Kidney glomerular epithelial cell (primary cell): ENCODE data around the gene NCOA3.

Experiments
- DNase-seq: peaks from one replicate; lab custom pipeline; 2025; lab: John Stamatoyannopoulos, UW

The NCOA3 gene

DNA sequence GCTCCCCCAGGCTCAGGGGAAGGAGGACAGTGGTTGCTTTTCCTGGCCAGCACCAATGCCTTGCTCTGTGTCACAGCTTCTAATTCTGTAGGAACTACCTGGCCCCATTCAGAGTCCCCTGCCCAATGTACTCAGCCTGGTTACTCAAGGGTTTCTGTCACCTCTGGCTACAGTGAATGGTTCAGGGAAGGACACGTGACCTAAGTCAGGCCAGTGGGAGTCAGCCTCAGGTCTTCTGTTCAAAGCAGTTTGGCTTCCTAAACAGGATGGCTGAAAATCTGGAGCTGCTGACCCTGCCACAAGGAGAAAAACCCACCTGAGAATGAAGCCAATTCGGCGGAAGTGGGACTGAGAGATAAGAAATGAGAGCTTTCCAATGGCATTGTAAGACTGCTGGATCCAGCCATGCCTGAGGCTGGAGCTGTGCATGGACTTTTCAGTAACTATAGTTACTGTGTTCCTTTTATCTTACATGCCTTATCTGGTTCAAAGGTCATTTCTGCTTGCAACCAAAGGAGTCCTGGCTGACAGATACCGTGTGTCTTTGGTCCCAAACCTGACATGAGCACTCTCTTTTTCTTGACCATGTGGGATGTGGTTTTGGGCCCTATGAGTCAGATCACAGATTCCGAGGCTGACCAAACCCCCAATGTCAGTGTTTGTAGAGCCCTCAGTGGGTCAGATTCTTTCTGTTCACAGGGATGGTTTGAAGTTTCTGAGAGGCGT is 179.3 kb downstream of the NCOA3 start:
- no peak for DNase-seq

DNA sequence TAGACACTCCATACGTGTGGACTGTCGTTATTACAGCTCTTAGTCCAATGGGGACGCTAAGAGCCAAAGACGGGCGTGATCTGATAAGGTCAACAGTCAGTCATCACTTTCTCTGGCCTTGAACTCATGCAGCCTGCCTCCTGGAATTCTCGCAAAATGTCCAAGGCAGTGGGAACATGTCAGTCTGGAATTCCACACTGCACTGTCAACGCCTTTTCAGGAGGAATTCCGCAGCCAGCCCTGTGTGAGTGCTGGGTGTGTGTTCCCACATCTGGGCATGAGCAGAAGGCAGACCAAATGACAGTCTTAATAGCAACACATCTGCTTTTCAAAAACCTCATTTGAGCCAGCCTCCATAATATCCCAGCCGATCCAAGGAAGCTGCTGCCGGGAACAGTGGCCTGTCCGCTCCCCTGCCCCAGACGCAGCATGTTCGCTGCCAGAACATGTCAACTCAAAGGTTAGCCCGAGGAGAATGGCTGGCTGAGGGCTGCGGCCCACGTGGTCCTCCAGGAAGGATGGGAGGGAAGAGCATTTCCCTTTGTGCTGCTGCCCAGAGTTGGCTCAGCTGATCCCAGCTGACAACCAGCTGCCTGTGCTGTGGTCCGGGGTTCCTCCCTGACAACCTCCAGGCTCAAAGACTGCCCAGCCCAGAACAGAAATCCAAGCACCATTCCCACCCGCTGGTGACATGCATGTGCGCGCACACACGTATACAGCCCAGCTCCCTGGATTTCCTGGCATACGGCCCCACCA is 180.5 kb downstream of the NCOA3 start:
- no peak for DNase-seq

DNA sequence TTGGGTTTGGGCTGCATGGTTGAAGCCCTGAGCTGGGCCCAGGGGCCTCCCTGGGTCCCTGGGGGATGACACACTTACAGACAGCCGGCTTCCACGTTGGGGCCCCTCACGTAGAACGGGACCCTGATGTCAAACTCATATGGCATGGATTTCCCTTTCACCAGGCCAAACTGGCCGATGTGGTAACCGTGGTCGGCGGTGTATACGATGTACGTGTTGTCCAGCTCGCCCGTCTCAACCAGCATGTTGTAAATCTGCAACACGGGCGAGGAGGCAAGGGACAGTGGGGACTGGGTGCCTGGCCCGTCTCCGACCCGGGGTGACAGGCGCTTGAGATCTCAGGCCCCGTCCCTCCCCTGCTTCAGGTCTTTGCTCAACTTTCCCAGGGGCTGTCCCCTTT is 181.2 kb downstream of the NCOA3 start:
- no peak for DNase-seq

DNA sequence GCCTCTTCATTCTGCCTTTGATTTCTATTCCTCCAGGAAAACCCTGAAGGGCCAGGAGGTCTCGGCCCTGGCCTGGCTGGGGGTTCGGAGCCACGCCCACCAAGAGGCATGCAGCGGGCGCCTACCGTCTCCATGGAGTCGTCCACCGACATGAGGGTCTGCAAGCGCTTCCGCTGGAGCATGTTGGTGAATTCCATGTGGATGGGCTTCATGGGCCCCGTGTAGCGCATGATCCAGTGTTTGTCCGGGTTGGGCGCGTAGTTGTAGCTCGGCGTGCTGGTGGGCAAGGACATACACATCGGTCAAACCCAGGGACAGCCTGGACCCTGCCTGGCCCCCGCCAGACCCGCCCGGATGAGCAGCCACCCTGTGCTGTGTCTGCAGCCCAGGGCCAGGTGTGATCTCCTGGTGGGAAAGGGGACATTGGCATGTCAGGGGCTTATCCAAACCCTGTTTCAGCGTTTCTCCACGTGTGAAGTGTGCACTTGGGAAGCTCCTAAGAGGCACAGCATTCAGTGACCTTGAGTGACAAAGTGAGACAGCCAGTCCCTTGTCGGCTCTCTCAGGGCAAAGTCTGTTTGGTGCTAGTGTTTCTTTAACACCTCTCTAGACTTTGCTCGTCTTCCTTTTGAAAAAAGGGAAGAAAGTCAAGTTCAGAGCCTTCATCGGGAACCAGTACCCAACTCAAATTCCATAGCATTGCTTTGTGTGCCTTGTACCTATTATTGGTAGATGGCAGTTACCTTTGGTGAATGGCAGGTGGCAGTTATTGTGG is 182.8 kb downstream of the NCOA3 start:
- no peak for DNase-seq

DNA sequence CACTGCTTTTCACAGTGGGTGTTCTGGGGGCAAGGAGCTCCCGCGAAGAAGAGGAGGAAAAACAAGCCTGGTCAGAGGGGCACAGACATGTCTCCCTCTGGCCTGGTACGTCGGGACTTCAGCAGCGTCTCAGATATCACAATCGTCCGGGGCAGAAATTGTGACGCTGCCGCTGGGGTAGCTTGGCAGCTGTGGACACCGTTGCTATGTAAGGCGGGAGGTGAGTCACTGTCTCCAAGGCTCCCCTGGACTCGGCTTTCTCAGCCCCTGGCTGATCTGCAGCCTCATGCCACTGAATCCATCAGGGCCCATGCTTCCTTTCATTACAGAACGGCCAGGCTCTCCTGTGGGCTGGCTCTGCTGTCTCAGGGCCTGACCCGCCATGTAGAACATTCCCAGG is 184.9 kb downstream of the NCOA3 start:
- DNase-seq: no peak

DNA sequence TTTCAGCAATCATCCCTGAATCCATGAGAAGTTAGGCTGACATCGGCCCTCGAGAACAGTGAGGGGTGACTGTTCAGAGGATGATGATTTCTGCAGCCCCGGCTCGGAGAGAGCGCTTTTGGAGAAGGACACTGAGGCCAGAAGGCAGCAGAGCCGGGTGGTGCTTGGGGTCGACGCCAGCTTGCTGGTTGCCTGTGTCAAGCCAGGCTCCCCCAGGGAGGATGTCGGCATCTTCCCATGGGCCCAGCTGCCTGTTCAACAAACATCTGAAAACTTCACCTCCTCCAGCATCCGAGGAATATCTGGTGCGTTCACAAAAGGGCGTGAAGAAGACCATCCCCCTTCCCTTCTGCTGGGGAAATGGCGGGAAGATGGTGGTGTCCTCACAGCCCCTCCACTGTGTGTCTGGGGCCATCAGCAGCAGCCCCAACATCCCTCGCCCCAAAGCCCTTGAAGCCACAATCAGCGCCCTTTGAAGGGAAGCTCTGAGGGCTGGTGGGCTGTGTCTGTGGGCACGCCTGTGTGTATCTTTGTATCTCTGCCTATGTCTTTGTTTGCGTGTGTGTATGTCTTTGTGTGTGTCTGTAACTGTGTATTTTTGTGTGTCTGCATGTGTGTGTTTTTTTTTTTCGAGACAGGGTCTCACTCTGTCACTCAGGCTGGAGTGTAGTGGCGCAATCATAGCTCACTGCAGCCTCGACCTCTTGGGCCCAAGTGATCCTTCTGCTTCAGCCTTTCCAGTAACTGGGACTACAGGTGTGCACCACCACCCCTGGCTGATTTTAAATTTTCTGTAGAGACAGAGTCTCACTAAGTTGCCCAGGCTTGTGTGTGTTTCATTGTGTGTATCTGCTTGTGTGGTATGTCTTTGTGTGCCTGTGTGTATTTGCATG is 185.7 kb downstream of the NCOA3 start:
- no peak for DNase-seq

DNA sequence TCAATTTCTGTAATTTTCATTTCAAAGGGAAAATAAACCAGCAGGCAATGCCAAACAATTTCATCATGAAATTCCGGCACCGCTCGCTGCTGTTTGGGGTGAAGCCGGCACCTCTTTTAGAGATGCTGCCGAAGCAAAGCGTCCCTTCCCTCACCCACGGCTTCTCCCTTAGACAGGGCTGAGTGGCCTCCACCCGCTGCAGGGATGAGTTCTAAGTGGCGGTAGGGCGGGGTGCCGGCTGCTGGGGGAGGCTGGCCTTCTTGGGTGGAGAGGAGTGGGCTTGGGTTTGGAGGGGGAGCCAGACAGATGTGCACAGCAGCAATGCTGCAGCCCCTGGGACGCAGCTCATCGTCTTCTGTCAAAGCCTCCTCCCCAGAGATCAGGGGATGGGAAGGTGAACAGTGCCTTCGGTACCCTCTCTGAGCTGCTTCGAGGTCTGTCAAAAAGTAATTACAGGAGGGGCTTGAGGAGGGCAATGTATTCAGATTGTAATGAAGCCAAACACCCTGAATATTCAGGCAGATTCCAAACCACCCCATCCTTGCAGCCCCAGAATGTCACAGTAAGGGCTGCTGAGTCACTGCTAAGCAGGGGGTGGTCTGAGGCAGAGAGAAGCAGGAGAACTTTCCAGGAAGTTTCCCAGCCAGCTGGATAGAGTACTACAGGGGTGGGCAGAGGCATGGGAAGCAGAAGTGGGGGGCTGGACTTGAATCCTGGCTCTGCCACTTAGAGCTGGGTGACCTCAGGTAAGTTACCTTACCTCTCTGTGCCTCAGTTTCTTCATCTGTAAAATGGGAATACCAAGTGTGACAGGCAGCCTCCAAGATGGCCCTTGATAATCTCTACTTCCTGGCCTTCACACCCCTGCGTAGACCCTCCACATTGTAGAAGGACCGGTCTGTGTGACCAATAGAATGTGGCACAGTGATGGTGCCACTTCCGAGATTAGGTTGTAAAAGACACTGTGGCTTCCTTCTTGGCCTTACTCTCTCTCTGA is 187.0 kb downstream of the NCOA3 start:
- DNase-seq: no peak

DNA sequence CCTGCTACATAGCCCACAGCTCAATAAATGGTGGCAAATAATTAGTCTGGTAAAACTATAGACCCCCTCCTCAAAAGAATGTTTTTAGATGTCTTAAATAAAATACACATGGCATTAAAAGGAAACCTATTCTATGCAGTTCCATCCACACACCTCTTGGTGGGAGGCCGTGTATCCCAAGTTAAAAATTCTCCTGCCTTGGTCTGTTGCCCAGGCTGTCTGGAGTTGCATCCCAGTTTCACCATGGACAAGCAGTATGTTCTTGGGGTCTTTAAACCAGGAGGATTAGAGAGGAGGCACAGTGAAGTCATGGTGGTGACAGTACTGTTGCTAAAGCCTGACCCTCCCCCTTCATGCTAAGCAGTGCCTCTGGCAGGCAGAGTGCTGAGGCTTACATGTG is 188.0 kb downstream of the NCOA3 start:
- no peak for DNase-seq

DNA sequence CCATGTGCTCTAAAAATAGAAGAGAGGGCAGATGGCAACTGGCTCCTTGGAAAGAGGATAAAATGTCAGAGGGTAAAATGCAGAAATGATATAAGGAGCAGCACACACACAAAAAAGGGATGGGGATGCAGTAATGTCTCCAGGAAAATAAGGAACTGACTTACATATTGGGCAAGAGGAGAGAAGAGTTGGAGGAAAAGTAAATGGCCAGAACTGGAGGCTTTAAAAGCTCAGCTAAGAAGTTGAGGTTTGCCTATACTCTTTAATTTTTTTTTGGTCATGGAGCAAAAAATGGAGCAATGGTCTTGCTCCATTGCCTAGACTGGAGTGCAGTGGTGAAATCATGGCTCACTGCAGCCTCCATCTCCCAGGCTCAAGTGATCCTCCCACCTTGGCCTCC is 189.9 kb downstream of the NCOA3 start:
- no peak for DNase-seq

DNA sequence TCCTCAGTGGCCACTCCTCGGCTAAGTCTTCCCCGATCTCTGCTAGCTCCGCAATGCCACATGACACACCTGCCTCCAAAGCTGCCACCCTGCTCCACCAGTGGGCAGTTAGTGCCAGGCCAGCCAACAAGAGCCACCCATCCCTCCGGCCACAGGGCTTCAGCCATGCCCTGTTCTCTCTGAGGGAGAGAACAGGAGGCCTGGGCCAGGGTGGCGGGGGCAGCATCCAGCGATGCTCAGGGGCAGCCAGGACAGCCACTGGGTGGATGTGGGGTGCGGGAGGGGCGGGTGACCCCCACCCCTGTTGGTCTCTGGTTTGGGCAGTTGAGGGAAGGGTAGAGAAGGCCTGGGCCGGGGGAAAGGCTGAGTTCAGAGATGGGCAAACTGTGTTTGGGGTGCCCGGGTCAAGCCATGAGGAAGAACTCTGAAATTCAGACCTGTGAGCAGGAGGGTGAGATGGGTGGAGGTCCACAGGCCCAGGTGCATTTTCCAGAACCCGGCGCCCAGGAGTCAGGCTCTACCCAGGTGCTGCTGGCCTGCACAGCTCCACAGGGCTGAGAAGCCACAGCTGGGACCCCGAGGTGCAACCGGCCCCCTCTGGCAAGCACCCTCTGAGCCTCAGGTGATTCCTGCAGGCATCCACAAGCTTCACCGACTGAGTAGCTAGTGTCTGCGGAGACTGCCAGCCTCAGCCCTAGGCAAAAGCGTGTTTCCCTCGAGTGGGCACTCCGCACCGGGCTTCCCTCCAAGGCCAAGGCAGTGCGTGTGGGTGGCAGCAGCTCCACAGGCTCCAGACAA is 192.5 kb downstream of the NCOA3 start:
- no peak for DNase-seq

DNA sequence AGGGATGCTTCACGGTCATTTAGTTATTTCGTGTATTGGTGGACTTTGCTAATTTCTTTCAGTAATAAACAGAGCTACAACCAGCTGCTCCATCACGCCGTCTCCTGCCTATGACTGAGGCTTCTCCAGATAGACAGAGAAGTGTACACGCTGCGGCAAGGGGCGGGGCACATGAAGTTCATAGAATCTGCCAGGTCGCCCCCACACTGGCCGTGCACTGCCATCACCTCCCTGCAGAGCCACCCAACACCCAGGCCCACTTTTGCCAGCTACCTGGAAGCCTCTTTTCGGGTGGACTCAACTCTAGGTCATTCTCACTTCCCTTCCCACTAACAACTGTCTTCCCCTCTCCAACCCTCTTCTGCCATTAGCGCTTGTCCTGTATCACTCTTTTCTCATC is 195.2 kb downstream of the NCOA3 start:
- no peak for DNase-seq

DNA sequence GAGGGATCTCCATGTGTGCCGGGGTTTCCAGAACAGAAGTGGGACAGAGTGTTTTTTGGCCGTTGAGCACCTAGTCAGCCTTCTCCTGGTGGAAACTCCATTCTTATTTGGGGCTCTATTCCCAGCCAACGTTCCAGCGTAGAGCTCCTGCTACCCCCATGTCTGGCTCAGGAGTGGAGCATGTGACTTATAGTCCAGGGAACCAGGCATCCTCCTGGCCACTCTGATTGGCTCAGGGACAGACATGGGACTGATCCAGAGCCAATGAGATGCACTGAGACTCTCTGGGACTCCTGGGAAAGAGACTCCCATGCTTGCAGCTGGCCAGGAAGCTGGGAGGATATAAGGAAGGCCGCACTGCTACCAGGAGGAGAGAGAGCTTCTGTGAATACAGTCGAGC is 196.5 kb downstream of the NCOA3 start:
- no peak for DNase-seq

DNA sequence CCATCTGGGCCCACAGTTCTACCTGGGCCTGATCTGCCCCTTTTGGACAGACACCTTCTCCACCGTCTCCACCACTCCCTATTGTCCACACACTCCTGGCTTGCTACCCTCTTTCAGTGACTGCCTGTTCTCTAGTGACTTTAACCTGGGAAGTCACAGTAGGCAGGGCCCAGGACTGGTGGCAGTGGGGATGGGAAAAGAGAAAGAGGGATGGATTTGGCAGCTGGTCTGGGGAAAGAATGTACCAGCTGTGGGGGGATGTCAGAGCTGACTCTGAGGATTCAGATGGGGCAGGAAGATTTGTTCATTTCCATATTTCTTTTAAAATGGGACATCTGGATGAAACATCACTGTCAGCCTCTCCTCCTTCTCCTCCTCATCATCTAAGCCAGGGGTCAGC is 198.1 kb downstream of the NCOA3 start:
- no peak for DNase-seq

DNA sequence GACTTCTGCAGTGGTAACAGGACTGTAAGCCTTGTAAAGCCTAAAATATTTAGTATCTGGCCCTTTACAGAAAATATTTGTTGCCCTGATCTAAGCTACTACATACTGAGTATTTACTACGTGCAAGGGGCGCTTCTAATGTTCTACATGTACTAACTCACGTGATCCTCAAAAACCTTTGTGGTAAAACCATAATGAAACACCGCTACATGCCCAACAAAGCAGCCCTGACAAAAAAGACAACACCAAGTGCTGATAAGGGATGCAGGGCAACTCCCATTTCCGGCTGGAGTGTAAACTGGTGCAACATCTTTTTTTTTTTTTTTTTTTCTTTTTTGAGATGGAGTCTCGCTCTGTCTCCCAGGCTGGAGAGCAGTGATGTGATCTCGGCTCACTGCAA is 198.6 kb downstream of the NCOA3 start:
- DNase-seq: no peak

DNA sequence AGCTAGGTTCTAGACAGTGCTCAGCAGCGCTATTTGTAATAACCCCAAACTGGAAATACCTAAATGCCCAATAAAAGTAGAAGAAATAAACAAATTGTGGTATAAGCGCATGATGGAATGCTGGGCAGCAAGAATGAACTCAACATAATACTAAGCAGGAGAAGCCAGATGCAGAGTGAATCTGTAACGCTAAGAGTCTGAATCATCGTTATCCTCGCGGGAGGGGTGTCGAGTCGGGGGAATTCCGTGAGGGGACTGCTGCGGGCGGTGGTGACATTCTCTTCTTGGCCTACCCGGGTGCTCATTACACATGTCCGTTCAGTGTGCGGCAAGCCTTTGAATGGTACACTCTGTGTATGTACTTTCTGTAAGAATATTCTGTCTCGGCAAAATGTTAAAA is 199.9 kb downstream of the NCOA3 start:
- DNase-seq: no peak

DNA sequence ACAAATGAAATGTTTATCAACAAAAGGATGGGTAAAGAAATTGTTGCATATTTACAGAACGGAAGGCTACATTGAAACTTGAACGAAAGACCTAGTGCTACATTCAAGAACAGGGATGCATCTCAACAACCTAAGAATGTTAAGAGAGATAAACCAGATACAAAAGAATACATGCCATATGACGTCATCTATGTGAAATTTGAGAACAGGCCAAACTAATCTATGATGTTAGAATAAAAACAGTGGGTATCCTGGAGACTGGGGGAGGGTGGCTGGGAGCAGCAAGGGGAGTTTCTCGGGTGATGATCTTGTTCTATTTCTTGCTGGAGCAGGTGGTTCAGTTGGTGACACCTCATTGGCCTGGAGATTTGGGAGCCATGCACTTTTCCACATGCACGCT is 202.1 kb downstream of the NCOA3 start:
- peak; percentile 29 for DNase-seq

DNA sequence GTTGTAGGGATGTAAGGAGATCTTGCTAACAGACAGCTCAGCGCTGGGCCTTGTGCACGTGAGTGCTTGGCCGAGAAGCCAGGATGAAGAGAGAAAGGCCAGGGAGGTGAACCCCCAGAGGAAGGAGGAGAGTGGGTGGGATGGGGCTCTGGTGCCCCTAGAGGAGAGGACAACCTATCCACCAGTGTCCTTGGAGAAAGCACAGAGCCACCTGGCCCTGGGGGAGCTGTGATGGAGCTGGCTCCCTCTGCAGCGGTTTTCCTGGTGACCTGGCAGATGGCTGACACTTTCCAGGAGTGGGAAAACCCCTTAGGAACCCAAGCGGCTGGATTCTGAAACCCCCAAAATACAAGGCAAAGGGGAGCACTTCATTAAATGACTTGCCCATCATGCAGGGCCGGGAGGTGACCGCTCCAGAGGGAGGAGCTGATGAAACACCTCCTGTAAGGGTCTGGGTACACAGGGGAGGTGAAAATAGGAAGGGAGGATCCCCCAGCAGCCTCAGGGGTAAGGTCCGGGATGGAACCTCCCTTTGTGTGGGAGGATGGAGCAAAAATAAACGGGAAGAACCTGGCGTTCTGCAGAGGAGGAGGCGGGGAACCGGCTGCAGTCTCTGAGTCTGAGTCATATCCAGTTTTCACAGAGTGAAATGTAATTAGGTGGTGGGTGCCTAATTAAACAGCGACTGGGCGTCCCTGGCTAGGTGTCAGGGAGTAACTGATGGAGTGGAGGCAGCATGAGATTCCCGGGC is 203.2 kb downstream of the NCOA3 start:
- DNase-seq: peak; percentile 60

DNA sequence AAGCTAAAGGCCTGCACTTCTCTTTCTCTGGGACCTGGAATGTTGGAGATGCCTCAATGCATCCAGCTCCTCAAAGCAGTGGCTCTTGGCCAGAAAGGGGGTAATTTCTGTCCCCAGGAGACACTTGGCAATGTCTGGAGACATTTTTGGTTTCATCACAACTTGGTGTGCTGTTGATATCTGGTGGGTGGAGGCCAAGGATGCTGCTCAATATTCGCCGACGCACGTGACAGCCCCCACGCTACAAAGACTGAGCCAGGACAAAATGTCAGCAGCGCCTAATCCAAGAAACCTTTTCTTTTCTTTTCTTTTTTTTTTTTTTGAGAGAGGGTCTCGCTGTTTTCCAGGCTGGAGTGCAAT is 203.8 kb downstream of the NCOA3 start:
- no peak for DNase-seq

DNA sequence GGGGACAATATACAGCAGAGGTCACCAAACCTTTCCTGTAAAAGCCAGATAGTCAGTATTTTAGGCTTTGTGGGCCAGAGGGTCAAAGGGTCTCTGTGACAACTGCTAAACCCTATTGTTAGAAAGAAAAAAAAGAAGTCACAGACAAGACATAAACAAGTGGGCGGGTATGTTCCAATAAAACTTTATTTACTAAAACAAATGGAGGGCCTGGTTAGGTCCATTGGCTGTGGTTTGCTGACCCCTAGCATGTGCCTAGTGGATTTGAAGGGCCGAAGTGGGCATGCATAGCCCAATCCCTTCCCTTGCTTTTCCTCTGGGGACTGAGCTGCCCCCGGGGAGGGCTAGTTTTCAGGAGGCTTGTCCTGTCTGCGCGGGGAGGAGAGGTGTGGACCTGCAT is 204.7 kb downstream of the NCOA3 start:
- DNase-seq: no peak
